HG03469 (cell line): ENCODE data around the gene RAC3.

Experiments used
- ATAC-seq: cut with Tn5 transposase; IDR thresholded peaks from one replicate; pipeline ENCODE4 v1.9.1; 2021; ENCODE audit warnings: mild to moderate bottlenecking, moderate library complexity, moderate number of reproducible peaks; ENCODE audit not compliant: unreplicated experiment

Gene RAC3

GRCh38 chr17:82053556-82054263 lies 22.2 kb downstream of the RAC3 start:
- no peak for ATAC-seq

- ATAC-seq = no peak
These were observed 23.0 kb downstream of the RAC3 start for GRCh38 chr17:82054351-82055022.

DNA sequence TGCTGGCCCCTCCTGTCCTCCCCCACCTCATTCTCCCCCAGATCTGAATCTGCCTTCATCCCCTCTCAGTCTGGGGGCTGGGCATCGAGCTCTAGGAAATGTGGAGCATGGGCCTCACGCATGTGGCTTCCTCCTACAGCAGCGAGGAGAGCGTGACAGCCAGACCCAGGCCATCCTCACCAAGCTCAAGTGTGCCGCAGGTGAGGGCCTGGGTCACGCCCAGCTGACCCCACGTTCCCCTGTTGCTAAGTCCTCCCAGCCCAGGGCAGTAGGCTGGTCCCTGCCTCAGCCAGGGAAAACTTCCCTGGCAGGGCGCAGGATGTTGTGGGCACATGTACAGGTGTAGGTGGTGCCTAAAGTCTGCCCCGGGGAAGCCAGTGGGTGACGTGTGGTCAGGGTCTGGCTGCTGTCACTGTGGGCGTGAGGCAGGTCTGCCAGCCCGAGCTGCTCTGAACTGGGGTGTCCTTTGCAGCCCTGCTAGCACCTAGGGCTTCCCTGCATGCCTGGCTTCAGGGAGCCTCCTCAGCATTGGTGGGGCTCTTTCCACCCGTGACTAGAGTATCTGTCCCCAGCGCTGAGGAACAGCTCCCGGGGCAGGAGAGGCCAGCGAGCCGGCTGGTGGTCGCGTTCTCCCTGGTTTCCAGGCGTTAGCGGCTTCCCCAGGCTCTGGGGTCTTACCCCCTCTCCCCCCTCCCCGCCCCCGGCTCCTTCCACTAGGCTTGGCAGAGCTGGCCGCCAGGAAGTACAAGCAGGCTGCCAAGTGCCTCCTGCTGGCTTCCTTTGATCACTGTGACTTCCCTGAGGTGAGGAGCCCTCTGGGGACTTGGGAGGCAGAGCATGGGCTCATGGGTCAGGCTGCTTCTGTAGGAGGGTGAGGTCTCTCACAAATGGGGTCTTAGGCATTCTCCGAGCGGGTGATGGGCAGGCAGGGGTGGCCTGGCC lies 23.8 kb downstream of the RAC3 start:
- ATAC-seq = no peak

- no peak for ATAC-seq
These were observed 24.7 kb downstream of the RAC3 start for GRCh38 chr17:82055965-82056728.

- ATAC-seq = no peak
These were observed 25.5 kb downstream of the RAC3 start for GRCh38 chr17:82056729-82057621.

GRCh38 chr17:82058230-82058854 lies 26.9 kb downstream of the RAC3 start:
- no peak for ATAC-seq

GRCh38 chr17:82058855-82059249 lies 27.4 kb downstream of the RAC3 start:
- ATAC-seq = no peak

GRCh38 chr17:82059272-82060000 lies 28.0 kb downstream of the RAC3 start:
- ATAC-seq = no peak

DNA sequence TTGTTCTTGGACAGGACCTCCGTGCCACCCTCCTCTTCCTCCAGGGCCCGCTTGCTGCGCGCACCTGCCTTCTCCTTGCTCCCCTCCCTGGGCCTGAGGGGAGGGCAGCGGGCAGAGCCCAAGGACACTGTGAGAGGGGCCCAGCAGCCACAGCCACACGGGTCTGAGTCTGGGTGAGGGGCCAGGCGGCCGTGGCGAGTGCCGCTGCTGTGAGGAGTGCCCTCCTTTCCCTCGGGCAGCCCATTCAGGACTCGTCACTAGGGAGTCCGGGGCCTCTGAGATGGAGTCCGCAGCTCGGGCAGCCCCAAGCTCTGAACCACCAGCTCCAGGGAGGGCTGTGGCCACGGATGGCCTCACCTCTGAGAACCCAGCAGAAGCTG lies 28.5 kb downstream of the RAC3 start:
- no peak for ATAC-seq

DNA sequence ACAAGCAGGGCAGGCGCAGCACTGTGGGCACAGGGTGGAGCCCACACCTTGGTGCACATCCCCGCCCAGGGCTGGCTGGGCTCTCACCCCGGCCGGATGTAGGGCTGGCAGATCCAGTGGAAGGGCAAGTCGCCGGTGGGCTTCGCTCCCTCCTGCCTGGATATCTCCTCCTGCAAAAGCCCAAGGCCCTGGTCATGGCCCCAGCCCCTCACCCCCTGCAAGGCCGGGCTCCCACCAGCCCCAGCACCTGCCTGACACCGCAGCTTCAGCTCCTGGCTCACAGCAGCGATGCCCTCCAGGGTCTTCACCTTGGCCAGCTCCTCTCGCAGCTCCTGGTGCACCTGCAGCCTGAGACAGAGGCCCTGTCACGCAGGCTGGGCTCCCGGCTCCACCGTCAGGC lies 29.1 kb downstream of the RAC3 start:
- no peak for ATAC-seq

- ATAC-seq = no peak
These were observed 29.8 kb downstream of the RAC3 start for GRCh38 chr17:82061047-82061925.

DNA sequence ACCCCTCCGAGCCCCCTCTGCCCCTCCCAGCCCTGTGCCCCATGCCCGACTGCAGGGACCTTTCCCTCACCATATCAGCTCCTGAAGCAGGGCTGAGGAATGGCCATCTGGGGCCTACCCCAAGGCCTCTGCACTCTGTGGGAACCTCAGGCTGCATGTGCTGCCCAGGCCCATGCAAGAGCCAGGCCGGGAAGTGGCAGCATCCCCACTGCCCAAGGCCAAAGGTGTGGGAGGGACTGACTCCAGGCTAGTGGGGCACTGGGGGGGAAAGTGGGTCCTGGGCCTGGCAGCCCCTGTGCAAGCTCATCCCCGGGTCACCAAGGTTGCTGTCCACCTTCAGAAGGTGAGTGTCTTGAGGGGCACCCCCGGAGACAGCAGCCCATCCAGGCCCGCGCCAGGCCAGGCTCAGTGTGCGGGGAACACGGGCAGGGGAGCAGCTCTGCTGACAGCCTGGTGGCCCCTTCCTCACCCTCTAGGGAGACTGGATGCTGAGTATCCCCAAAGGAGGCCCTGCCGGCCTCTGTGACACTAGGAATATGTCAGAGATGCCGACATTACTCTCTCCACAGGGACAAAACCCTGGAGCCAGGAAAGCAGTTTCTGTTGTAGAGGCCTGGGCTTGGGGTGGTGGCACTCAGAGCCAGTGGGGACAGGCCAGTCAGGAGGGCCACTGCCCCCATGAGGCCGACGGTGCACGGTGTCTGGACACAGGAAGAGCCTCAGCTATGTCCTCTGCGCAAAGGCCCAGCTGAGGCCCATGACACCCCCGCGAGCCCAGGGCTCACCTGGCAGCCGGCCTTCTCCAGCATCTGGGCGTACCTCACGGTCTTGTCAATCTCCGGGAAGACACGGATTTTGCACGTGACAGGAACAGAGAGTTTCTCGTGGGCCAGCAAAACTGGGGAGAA lies 30.9 kb downstream of the RAC3 start:
- no peak for ATAC-seq

DNA sequence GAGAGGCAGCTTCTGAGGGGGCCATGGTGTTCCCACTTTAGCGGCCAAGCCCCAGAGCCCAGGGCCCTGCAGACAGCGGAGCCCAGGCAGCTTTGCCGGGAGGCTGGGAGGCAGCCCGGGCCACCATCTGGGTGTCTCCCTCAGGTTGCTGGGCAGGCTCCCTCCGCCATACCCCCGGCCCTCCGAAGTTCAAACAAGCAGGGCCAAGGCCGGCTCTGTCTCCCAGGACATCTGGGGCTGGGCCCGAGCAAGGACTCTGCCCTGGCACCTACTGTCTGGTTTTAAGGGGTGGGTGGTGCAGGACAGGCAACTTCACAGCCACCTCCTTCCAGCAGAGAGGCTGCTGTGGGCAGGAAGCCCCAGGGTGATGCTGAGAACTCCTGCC lies 31.5 kb downstream of the RAC3 start:
- no peak for ATAC-seq

- no peak for ATAC-seq
These were observed 32.2 kb downstream of the RAC3 start for GRCh38 chr17:82063424-82064415.

GRCh38 chr17:82064433-82065192 lies 33.1 kb downstream of the RAC3 start:
- no peak for ATAC-seq
